ENCODE measurements around the gene MYMX. TPM values are rescaled to one million over a fixed set of nuclear protein-coding genes. Genes with fewer than 3 reads are reported as not detected.

The MYMX gene
- total and polyA plus RNA-seq, 2 of the 13 experiments (the other 11 are each of a cell fraction or from before 2014, with no cell fraction given): not detected

GRCh38 chr6:44219053-44219814, 2.5 kb downstream of the MYMX start (continued):
- TF ChIP-seq KLF9 (CRISPR knock-in tag; IDR thresholded peaks at IDR 0.05; ENCODE audit: low read depth) (peak; percentile 33; the same call in 1 of the 2 replicates), U2AF2 (IDR thresholded peaks at IDR 0.05; ENCODE audit: low read depth, low read length) (no peak), KMT2A (CRISPR knock-in tag; IDR thresholded peaks at IDR 0.05) (peak; percentile 26; the same call in 1 of the 2 replicates), GABPA (IDR thresholded peaks at IDR 0.05; ENCODE audit: low read depth, low read length) (no peak), GABPA (CRISPR knock-in tag; IDR thresholded peaks at IDR 0.05; ENCODE audit: low read depth) (peak; percentile 24; the same call in 1 of the 2 replicates), CCAR2 (optimal IDR thresholded peaks at IDR 0.05; ENCODE audit: low read depth, low read length) (no peak), CBX1 (IDR thresholded peaks at IDR 0.05; ENCODE audit: low read depth) (peak; percentile 56), ZEB1 (IDR thresholded peaks at IDR 0.05; ENCODE audit: insufficient replicate concordance, low read depth) (no peak), ZNF577 (CRISPR knock-in tag; IDR thresholded peaks at IDR 0.05; ENCODE audit: borderline replicate concordance, low read depth) (no peak), ZNF724P (CRISPR knock-in tag; IDR thresholded peaks at IDR 0.05; ENCODE audit: borderline replicate concordance) (peak; percentile 87; the same call in 1 of the 2 replicates), THRA (CRISPR knock-in tag; IDR thresholded peaks at IDR 0.05; ENCODE audit: borderline replicate concordance) (peak; percentile 49; the same call in 1 of the 2 replicates), ZNF350 (CRISPR knock-in tag; IDR thresholded peaks at IDR 0.05; ENCODE audit: borderline replicate concordance, low read depth) (peak; percentile 67), ATF7-NPFF (CRISPR knock-in tag; IDR thresholded peaks at IDR 0.05; ENCODE audit: low read depth) (peak; percentile 87), ZNF331 (CRISPR knock-in tag; IDR thresholded peaks at IDR 0.05) (peak; percentile 46; the same call in 1 of the 2 replicates), KLF16 (CRISPR knock-in tag; IDR thresholded peaks at IDR 0.05) (peak in 1 of 2 experiments; percentile 90; a peak in 2 of 4 replicates), NFIC (IDR thresholded peaks at IDR 0.05; ENCODE audit: low read length) (no peak), PITX1 (CRISPR knock-in tag; IDR thresholded peaks at IDR 0.05) (0 out of 2 replicates have a peak, but pooled peaks have one; percentile 37)
- TF ChIP-seq, protein P1, sequence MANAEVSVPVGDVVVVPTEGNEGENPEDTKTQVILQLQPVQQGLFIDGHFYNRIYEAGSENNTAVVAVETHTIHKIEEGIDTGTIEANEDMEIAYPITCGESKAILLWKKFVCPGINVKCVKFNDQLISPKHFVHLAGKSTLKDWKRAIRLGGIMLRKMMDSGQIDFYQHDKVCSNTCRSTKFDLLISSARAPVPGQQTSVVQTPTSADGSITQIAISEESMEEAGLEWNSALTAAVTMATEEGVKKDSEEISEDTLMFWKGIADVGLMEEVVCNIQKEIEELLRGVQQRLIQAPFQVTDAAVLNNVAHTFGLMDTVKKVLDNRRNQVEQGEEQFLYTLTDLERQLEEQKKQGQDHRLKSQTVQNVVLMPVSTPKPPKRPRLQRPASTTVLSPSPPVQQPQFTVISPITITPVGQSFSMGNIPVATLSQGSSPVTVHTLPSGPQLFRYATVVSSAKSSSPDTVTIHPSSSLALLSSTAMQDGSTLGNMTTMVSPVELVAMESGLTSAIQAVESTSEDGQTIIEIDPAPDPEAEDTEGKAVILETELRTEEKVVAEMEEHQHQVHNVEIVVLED (CRISPR knock-in tag; IDR thresholded peaks at IDR 0.05; ENCODE audit: borderline replicate concordance): peak; percentile 73; the same call in 1 of the 2 replicates
- TF ChIP-seq, protein P2, sequence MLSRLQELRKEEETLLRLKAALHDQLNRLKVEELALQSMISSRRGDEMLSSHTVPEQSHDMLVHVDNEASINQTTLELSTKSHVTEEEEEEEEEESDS (CRISPR knock-in tag; IDR thresholded peaks at IDR 0.05; ENCODE audit: borderline replicate concordance): no peak
- TF ChIP-seq, protein P3, sequence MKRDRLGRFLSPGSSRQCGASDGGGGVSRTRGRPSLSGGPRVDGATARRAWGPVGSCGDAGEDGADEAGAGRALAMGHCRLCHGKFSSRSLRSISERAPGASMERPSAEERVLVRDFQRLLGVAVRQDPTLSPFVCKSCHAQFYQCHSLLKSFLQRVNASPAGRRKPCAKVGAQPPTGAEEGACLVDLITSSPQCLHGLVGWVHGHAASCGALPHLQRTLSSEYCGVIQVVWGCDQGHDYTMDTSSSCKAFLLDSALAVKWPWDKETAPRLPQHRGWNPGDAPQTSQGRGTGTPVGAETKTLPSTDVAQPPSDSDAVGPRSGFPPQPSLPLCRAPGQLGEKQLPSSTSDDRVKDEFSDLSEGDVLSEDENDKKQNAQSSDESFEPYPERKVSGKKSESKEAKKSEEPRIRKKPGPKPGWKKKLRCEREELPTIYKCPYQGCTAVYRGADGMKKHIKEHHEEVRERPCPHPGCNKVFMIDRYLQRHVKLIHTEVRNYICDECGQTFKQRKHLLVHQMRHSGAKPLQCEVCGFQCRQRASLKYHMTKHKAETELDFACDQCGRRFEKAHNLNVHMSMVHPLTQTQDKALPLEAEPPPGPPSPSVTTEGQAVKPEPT (CRISPR knock-in tag; IDR thresholded peaks at IDR 0.05; ENCODE audit: low read depth): peak; percentile 88; the same call in 1 of the 2 replicates
- TF ChIP-seq, protein P4, sequence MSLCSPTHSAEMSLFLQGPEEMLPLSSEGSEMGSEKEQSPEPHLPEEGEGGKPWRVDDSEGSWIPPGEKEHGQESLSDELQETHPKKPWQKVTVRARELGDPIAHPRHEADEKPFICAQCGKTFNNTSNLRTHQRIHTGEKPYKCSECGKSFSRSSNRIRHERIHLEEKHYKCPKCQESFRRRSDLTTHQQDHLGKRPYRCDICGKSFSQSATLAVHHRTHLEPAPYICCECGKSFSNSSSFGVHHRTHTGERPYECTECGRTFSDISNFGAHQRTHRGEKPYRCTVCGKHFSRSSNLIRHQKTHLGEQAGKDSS (CRISPR knock-in tag; IDR thresholded peaks at IDR 0.05; ENCODE audit: borderline replicate concordance, low read depth): 0 out of 2 replicates have a peak, but pooled peaks have one; percentile 55
